Kidney tubule cell (primary cell): ENCODE results near the gene ADCY4.
"Not testable (repeated sequence)": the region's sequence is repeated elsewhere in the genome, so short reads cannot be mapped to it uniquely, and the experiment has no call there.

ENCODE experiments used
- DNase-seq: peaks from one replicate; pipeline ENCODE4 v3.0.0-alpha.2; 2018; ENCODE audit warnings: low spot score

Gene ADCY4

GRCh38 chr14:24334431-24335291 is at the start of gene ADCY4:
ADCY4 (minus strand) TSS chr14:24335071; CDS start chr14:24334652, 419 bp downstream.
- no peak for DNase-seq

DNA sequence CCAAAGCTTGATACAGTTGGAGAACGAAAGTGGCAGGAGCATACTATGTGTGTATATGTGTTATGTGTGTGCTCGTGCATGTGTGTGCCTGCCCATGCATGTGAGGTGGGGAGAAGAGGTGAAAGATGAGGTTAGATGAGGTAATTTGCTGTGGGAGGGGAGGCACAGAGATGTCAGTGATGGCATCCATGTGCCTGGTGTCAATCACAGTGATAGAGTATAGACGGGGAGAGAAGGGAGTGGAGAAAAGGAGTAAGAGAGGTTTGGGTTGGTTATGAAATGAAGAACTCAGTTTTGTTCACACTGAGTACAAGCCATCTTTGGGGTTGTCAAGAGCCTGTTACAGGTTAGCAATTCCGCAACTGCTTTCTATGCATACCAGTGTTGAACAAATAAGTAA is 49.3 kb upstream of the ADCY4 start:
- DNase-seq: no peak

DNA sequence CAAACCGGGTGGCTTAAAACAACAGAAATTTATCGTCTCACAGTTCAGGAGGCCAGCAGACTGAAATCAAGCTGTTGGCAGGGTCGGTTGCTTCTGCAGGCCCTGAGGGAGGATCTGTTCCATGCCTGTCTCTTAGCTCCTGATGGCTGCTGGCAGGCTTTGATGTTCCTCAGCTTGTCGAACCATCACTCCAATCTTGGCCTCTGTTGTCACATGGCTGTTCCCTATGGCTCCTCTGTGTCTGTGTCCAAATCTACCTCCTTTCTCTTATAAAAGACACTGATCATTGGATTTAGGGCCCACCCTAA is 47.1 kb upstream of the ADCY4 start:
- no peak for DNase-seq

DNA sequence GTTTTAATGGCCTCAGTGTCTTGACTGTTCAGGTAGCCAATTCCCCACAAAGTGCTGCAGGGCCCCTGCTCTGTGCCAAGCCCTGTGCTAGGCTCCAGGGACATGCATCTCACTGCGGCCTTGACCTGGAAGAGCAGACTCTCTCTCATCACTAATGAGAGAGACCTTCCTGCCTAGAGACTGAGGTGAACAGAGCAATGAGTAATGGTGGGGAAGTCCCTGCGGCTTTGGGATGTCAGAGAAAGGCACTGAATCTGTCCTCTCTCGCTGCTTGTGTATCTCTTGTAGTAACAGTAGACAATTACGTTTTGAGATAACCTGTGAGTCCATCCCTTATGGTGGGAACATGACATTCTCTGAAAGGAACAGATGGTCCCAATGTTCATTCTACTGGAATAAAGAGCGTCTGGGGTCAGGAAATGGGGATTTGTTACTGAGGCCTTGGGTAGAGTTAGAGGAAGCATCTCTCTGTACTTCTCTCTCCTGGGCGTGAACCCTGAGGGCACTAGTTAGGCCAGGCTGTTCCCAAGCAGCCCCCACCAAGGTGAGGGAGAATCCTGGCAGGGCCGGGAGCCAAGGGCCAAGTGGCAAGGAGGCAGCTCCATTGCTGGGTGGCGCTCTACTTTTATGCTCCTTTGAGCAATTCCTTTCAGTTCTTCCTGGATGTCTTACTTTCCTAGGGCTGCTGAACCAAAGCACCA is 46.6 kb upstream of the ADCY4 start:
- DNase-seq: peak; percentile 28

DNA sequence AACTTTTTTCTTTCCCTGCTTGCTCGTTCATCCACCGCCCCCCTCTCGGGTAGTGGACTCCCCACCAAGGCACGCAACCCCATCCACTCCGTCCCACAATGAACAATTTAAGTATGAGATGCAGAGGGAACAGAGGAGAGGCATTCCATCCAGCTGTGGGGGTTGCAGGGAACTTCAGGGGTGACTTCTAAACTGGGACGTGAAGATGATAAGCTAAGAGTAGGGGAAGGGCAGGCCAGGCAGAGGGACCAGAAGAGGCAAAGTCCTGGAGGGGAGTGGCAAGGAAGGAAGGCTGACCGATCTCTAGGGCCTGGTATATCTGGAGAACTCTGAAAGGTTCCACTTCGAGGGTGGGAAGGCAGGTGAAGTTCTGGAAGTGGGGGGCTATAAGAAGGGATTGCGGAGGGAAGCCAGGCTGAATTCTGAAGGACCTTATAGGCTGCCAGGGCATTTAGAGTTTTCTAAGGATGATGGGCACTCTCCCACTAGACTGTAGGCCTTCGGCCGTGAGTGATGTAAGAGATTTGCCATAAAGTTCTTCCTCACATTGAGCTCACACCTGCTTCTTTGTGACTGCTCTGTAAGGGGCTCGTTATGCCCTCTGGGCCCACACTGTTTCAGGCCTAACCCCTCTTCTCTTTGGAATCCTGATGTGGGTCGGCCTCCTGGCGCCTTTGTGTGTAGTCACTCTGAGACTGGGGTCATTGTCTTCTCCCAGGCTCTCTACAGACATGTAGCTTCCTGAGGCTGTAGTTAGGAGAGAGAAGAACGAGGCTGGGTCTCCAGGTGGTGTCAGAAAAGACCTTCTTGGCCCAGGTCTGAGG is 45.2 kb upstream of the ADCY4 start:
- DNase-seq: no peak

DNA sequence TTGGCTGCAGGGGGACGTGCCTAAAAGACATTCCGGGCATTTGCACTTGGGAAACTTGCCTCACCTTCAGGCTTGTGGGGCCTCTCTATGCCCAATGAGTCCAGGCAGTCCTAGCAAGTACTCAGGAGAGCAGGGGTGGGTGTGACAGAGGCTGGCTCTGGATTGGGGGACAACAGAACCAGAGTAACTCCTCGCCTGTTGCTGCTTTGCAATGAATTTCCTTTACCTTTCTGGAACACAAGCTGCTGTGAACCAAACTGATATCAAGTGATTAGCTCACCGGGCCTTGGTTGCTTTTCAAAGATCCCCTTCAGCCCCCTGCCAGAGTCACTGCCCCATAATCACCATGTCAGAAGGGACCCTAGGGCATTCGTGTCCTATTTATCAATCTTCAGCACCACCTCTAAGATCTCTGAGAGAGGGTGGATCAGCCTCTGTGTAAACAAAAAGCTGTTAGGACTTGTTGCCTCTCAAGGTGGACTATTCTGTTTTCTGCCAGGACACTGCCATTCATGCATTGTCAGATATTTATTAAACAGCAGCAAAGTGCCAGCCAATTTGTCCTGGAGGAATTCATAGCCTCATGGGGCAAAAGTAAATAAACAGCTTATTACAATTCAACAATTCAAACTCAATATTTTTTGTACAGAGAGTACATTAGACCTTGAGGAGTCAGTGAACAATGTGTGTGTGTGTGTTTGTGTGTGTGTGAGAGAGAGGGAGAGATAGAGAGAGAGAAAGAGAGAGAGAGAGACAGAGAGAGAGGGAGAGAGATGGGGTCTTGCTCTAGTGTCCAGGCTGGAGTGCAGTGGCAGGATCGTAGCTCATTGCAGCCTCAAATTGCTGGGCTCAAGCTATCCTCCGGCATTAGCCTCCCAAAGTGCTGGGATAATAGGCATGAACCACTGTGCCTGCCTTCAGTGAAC is 44.4 kb upstream of the ADCY4 start:
- DNase-seq: no peak

- DNase-seq: no peak
Observed at GRCh38 chr14:24378327-24378726, 43.5 kb upstream of the ADCY4 start.

GRCh38 chr14:24377657-24378056 is 42.8 kb upstream of the ADCY4 start:
- no peak for DNase-seq

DNA sequence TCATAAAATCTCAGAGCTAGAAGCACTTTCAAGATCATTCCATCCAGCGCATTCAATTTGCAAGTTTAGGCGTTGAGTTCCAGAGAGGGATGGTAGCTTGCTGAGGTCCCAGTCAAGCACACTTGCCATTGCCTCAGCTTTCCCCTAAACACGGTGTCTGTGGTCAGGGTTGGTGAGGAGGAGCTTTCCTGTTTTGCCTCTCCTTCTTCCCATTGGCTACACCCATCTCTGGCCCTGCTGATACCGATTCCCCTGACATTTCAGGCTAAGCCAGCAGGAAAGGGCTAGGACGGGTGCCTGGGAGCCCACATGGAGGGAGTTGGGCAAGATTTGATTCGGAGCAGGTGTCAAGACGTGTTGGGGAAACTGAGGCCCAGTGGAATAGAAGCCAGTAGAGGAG is 42.3 kb upstream of the ADCY4 start:
- DNase-seq: no peak

DNA sequence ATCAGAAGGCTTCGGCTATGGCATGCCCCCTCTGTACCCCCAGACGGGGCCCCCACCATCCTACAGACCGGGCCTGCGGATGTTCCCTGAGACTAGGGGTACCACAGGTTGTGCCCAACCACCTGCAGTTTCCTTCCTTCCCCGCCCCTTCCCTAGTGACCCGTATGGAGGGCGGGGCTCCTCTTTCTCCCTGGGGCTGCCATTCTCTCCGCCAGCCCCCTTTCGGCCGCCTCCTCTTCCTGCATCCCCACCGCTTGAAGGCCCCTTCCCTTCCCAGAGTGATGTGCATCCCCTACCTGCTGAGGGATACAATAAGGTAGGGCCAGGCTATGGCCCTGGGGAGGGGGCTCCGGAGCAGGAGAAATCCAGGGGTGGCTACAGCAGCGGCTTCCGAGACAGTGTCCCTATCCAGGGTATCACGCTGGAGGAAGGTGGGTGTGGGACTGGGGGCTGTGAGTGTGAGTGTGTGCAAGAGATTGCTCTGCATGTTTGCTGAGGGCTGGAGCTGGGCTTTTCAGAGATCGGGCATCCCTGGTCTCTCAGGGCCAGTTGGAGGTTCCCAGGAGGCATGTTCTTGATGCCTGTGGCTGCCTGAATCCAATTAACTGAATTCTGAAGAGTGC is 41.7 kb upstream of the ADCY4 start:
- DNase-seq: no peak

- DNase-seq: no peak
Observed at GRCh38 chr14:24372701-24373416, 38.0 kb upstream of the ADCY4 start.

GRCh38 chr14:24371605-24372004 is 36.7 kb upstream of the ADCY4 start:
- not testable (repeated sequence) for DNase-seq

DNA sequence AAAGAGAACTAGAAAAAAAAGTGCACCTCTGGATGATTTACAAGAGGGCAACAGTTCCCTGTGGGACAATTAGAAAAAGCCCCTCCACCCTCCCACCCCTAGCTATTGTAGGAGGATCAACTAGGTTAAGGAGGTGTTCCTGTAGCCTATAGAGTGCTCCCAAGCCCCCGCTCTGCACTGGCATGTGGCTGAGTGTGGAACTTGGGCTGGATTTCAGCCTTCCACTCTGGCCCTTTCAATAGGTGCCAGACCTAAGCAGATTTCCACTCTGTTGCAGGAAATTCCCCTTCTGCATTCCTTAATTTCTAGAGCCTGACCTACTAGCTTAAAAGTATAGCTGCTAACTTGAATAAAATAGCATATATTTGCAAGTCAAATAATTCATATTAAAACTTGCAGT is 35.9 kb upstream of the ADCY4 start:
- no peak for DNase-seq

DNA sequence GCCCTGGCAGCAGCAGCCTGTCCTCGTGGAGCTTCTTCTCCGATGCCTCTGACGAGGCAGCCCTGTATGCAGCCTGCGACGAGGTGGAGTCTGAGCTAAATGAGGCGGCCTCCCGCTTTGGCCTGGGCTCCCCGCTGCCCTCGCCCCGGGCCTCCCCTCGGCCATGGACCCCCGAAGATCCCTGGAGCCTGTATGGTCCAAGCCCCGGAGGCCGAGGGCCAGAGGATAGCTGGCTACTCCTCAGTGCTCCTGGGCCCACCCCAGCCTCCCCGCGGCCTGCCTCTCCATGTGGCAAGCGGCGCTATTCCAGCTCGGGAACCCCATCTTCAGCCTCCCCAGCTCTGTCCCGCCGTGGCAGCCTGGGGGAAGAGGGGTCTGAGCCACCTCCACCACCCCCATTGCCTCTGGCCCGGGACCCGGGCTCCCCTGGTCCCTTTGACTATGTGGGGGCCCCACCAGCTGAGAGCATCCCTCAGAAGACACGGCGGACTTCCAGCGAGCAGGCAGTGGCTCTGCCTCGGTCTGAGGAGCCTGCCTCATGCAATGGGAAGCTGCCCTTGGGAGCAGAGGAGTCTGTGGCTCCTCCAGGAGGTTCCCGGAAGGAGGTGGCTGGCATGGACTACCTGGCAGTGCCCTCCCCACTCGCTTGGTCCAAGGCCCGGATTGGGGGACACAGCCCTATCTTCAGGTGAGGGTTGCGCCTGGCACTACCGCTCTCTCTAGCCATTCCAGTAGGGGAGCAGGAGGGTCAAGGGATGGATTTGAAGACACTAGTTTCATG is 35.2 kb upstream of the ADCY4 start:
- no peak for DNase-seq

GRCh38 chr14:24369463-24369862 is 34.6 kb upstream of the ADCY4 start:
- DNase-seq: no peak

DNA sequence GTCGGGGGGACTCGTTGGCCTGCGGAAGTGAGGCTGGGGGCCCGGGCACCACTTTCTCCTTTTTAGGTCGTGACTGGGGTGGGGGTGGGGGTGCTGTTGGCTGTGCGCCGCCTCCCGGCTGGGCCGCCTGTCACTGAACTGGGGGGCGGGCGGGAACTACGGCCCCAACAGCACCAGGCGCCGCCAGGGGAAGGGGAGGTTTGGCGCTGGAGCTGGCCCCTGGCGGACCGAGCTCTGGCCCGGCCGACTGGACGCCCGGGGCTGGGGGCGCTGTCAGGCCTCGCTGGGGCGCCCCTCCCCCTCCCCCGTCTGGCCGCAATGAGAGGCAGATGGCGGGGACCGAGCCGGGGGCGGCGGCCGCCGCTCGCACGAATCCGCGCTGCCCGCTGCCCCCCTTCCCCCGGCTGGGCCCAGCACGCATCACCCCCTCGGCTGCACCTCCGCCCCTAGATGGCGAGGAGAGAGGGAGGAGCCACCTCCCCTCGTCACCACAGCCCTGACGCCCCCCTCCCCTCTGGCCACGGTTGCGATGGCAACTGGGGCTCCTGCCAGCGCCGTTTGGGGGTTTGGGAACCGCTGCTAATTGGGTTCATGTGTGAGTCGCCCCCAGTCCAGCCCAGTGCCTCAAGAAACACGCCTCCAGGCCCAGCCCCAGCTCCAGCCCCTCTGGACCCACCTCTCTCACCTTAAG is 33.8 kb upstream of the ADCY4 start:
- no peak for DNase-seq

GRCh38 chr14:24368212-24368561 is 33.3 kb upstream of the ADCY4 start:
- DNase-seq: no peak

DNA sequence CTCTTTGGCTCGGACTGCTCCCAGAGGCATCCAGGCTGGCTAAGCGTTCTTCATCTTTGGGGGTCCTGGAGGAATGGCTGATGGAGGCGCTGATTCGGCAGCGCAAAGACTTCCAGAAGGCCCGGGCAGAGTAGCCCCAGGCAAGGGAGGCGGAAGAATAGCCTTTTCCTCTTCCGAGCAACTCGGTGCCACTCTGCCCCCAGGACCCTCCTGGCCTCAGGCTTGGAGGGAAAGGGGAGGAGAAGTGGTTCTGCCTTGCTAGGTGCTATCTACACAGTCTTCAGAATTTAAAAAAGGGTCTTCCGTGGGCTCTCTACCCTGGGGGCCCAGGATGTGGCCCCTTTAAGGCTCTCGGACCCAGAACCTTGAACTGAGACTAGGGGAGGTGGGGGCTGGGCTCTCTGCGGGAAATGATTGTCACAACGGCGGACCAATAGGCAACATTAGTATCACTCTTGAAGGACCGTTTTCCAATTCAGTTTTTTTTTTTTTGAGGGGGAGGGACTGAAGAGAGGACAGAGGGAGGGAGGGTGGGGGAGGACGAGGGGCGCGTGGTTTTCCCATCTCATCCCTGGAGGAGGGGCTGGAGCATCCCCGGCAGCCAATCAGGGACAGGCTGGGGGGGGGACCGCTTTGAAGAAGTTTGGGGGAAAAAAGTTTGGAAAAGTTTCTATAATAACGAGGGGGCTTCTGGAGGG is 32.8 kb upstream of the ADCY4 start, which contains the start of gene NFATC4:
Gene NFATC4, plus strand, starts transcription at position 671 of the 698 bp plus-strand sequence. CDS start 157 bp downstream, outside the sequence.
- DNase-seq: peak; percentile 70
